NCI-H2196 treated with DMSO at 0.1 percent for 48 hours (cell line): ENCODE data around the gene NR6A1.

Source experiments
- DNase-seq: peaks from one replicate; lab custom pipeline; 2025; ENCODE audit not compliant: unreplicated experiment; lab: John Stamatoyannopoulos, UW

The NR6A1 gene

GRCh38 chr9:124506931-124507879 lies 263.9 kb downstream of the NR6A1 start, which contains the start of gene NR5A1:
NR5A1 (minus strand) TSS chr9:124507399; CDS start chr9:124503395, 4,004 bp downstream.
- DNase-seq, result no peak

- no peak for DNase-seq
Observed at GRCh38 chr9:124506433-124506832, 264.7 kb downstream of the NR6A1 start.

- DNase-seq, result no peak
Observed at GRCh38 chr9:124505901-124506346, 265.2 kb downstream of the NR6A1 start.

GRCh38 chr9:124505006-124505900 lies 265.9 kb downstream of the NR6A1 start:
- DNase-seq, result no peak

GRCh38 chr9:124504530-124505005 lies 266.5 kb downstream of the NR6A1 start:
- no peak for DNase-seq

- no peak for DNase-seq
Observed at GRCh38 chr9:124503713-124504529, 267.2 kb downstream of the NR6A1 start.

- no peak for DNase-seq
Observed at GRCh38 chr9:124502711-124503702, 268.1 kb downstream of the NR6A1 start.

GRCh38 chr9:124501771-124502320 lies 269.3 kb downstream of the NR6A1 start:
- no peak for DNase-seq

- DNase-seq, result no peak
Observed at GRCh38 chr9:124500796-124501611, 270.1 kb downstream of the NR6A1 start.

GRCh38 chr9:124500028-124500795 lies 270.9 kb downstream of the NR6A1 start:
- DNase-seq, result no peak

- DNase-seq, result no peak
Observed at GRCh38 chr9:124499216-124499615, 271.9 kb downstream of the NR6A1 start.

- no peak for DNase-seq
Observed at GRCh38 chr9:124498499-124499146, 272.5 kb downstream of the NR6A1 start.

- DNase-seq, result no peak
Observed at GRCh38 chr9:124498040-124498439, 273.1 kb downstream of the NR6A1 start.

- no peak for DNase-seq
Observed at GRCh38 chr9:124497441-124497840, 273.7 kb downstream of the NR6A1 start.

GRCh38 chr9:124496463-124496862 lies 274.6 kb downstream of the NR6A1 start:
- DNase-seq, result no peak

GRCh38 chr9:124496075-124496449 lies 275.0 kb downstream of the NR6A1 start:
- DNase-seq, result no peak
